ENCODE results near the gene SIPA1L3. TPM values are rescaled to one million over a fixed set of nuclear protein-coding genes. Genes with fewer than 3 reads are reported as not detected.

SIPA1L3 gene
- total RNA-seq, 1 experiment from 2014 or later: 5.3 TPM

DNA sequence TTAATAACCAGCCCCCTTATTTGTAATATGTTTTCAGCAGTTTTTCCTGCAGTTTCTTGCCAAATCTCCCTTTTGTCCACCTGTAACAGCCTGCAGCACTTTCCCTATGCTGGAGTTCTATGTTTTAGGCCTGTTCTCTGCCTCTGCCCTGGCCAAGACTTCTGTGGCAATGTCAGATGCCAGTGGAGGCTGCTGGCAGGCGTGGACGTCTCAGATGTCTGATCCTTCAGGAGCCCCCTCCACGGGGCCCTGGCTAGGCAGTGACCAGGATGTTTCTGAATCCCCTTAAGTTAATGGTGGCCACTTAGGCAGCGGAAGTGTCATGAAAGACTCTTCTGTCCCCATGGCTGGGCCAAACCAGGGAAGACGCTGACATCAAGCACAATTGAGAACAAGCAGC, 40.8 kb downstream of the SIPA1L3 start:
- no peak for DNase-seq (ENCODE audit: low spot score)

GRCh38 chr19:37948362-37948761, 41.4 kb downstream of the SIPA1L3 start:
- no peak for DNase-seq (ENCODE audit: low spot score)

DNA sequence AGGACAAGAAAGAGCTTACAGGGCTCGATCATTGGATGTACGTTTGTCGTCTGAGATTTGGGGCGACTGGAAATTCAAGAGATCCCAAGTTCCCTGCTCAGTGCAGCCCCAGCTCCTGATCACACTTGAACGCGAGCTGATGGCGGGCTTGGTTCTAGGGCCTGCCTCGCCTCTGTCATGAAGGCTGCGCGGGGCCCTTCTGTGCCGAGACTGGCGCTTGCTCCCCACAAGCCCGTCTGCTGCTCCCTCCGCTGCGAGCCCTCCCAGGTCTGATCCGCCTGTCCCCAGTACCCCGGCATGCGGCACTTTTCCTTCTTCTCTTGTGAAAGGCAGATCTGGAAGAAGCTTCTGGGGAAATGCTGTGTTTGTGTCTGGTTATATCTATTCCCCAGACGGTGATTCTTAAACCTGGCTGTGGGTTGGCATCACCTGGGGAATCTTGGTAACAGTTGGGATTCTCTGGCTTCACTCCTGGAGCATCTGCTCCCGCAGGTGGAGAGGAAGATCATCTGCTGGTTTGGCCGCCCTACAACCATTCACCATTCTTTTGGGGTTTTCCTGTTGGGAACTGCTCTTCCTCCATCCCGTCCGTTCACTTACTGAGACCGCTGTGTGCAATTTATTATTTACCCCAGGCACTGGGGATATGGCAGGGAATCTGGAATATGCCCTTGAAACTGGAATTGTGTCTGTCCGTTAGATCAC, 43.6 kb downstream of the SIPA1L3 start:
- DNase-seq (ENCODE audit: low spot score): no peak

GRCh38 chr19:37951816-37952210, 44.8 kb downstream of the SIPA1L3 start:
- no peak for DNase-seq (ENCODE audit: low spot score)

DNA sequence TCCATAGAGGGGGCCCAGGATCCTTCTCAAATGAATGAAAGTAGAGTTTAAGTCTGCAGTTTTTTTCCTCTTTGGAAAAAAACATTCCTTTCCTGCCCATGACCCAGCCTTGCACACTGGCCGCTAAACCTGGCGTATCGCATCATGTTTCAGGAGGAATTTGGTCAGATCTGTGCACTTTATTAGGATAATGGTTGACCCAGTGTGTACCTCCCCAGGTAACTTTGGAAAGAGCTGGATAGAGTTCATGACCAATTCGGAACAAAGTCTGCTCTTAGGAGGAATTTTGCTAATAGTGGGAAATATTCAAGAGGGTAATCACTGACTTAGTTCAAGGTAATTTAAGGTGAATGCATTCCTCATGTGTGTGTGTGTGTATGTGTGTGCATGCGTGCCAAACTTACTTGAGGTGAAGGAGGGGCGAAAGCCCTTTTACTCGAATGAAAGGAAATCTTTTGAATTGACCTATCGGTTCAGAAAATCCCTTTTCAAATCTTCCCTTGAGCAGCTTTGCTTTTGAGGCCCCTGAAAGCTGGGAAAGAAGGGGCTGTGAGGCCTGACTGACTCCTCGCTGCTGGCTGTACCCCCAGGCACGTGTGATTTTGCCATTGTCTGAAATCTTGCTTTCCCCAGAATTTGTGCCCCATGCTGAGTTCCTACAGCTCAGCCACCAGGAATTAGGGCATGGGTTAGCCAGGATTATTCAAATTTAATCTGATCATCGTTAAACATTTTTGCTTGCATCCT, 46.3 kb downstream of the SIPA1L3 start:
- no peak for DNase-seq (ENCODE audit: low spot score)

DNA sequence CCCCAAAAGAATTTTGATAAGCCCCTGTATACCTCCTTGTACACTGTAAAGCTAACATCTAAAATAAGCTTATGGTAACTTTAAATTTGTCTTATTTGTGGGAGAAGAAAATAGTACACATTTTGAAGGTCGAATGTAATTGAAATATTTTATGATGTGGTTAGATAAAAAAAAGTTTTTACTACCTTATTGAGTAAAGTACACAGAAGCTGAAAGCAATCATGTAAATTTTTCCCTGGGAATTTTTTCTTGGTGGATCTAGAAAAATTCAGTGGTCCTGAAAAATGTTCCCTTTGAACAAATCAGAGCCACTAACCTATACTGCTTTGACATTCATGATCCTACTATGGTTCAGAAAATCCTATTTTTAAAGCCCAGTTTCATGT, 46.9 kb downstream of the SIPA1L3 start:
- no peak for DNase-seq (ENCODE audit: low spot score)

DNA sequence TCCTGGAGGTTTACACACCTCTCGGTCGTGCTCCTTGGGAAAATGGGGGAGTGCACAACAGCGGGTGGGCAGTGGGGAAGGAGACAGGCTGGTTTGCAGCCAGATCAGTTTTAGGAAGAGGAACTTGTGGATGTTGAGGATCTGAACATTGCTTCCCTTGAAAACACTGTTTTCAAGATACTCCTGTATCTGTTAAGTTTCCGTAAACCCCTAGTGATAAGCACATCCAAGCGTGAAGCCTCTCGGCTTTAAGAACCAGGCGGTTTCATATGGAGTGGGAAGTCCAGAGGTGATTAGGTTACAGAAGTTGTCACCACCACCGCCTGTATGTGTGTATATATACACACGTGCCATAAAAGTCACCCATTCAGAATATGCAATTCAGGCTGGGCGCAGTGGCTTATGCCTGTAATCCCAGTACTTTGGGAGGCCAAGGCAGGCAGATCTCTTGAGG, 47.4 kb downstream of the SIPA1L3 start:
- no peak for DNase-seq (ENCODE audit: low spot score)

- DNase-seq (ENCODE audit: low spot score): no peak
These were observed 49.0 kb downstream of the SIPA1L3 start for GRCh38 chr19:37955986-37956385.

- no peak for DNase-seq (ENCODE audit: low spot score)
These were observed 50.2 kb downstream of the SIPA1L3 start for GRCh38 chr19:37957176-37957575.

DNA sequence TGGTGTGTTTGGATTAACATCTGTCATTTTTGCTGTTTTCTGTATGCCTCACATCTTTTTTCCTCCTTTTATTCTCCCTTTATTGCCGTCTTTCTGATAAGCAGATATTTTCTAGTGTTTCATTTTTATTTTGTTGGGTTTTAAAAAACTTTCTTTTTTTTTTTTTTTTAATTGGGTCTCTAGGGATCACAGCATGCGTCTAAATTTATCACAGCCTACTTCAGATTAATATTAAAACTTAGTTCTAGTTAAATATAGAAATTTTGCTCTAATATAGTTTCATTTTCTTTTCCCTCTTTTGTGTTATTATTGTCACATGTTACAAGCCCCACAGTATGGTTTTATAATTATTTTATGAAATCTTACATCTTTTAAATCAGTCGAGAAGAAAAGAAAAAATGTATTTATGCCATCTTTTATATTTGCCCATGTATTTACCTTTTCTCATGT, 52.7 kb downstream of the SIPA1L3 start:
- no peak for DNase-seq (ENCODE audit: low spot score)

DNA sequence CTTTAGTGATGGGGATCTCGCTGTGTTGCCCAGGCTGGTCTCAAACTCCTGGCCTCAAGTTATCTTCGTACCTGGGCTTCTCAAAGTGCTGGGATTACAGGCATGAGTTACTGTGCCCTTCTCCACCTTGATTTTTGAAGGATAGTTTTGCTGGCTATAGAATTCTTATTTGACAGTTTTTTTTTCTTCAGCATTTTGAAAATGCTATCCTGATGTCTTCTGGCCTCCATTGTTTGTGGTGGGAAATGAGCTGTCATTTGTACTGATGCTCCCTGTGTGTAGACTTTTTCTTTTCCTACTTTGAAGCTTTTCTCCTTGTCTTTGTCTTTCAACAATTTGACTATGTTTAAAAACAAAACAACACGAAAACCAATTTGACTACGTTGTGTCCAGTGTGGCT, 54.2 kb downstream of the SIPA1L3 start:
- DNase-seq (ENCODE audit: low spot score): no peak

- DNase-seq (ENCODE audit: low spot score): no peak
These were observed 56.4 kb downstream of the SIPA1L3 start for GRCh38 chr19:37963190-37963936.

GRCh38 chr19:37964109-37964508, 57.1 kb downstream of the SIPA1L3 start:
- DNase-seq (ENCODE audit: low spot score): no peak

DNA sequence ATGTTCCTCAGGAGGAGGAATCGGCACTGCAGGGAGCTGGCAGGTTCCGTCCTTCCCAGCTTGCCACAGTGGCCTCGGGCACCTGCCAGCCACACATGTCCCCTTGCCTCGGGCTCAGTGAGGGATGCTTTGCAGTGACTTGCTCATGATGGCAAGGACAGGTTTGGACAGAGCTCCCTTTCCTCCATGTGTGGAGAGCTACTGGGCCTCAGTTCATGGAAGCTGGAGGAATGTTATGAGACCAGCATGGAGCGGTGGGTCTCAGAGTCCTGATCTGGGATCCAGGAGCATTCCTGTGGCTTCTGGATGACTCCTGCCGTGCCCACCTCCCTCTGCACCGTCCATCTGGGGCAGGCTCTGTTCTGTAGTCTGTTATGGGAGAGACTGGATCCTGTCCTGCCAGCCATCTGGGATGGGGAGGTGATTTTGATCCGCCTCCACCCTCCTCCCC, 59.2 kb downstream of the SIPA1L3 start:
- DNase-seq (ENCODE audit: low spot score): no peak

DNA sequence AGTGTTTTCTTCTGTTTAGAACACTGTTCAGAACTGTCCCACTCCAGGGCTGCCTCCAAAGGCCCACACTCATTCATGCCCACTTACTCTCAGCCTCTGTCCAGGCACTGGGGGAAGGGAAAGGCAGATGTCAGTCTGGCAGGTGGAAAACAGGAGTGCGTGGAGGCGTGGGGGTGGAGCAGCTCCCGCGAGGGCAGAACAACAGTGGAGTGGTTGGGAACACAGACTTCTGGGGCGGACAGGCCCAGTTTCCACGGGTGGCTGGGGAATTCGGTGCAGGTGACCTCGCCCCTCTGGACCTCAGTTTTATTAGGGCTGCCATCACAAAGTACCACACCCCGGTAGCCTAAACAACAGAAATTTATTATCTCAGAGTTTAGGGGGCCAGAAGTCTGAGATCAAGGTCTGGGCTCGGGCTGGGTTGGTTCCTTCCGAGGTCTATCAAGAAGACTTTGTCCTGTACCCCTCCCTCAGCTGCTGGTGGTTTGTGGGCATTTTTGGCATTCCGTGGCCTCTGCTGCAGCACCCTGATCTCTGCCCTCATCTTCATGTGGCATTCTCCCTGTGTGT, 59.7 kb downstream of the SIPA1L3 start:
- peak; percentile 48 for DNase-seq (ENCODE audit: low spot score)

GRCh38 chr19:37969695-37970094, 62.7 kb downstream of the SIPA1L3 start:
- DNase-seq (ENCODE audit: low spot score): no peak

DNA sequence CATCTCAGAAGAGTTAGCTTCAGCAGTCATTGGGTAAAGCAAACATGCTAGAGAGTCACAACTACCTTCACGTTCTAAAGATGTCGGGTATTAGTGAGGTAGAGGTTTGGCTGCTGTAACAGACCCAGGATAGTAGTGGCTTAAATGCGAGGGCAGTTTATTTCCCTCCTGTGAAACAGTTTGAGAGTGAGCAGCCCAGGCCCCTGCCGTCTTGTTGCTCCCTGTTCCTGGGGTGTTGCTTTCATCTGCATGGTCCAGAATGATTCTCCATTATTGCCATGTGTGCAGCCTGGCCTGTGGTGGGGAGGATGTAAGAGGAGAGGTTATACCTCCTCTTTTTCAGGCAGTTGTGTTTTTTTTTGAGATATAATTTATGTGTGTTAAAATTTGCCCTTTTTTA, 63.7 kb downstream of the SIPA1L3 start:
- no peak for DNase-seq (ENCODE audit: low spot score)

- no peak for DNase-seq (ENCODE audit: low spot score)
These were observed 65.8 kb downstream of the SIPA1L3 start for GRCh38 chr19:37972803-37973202.

- no peak for DNase-seq (ENCODE audit: low spot score)
These were observed 66.7 kb downstream of the SIPA1L3 start for GRCh38 chr19:37973666-37974065.

DNA sequence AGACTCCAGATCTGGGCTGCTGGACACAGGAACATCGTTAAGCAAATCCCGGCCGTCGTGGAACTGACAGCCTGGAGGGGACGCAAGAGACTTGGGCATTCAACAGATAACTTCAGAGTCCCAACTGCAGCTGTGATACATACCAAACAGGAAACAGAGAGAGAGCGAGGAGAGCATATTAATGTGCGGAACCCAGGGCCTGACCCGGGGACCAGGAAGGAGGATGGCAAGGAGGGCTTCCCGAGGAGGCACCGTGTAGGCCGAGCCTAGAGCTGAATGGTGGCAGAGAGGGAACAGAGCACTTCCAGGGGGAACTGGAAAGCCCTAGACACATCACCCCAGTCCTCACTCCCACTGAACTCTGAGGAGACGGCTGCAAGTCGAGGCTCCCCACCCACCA, 68.1 kb downstream of the SIPA1L3 start:
- DNase-seq (ENCODE audit: low spot score): no peak

- DNase-seq (ENCODE audit: low spot score): no peak
These were observed 68.8 kb downstream of the SIPA1L3 start for GRCh38 chr19:37975596-37976515.

Measured in H4 (cell line).